GM11168 (cell line): ENCODE measurements around the gene FOXP4.

ENCODE experiments used
- in situ Hi-C: fragments of 300-500 bp; cut with MboI; formaldehyde crosslinking; loops from one replicate; pipeline ENCODE4 v1.12.0; 2022; ENCODE audit warnings: low sequenced_read_pairs; ENCODE audit not compliant: unreplicated experiment

Gene FOXP4

GRCh38 chr6:41638935-41639808 lies 93.0 kb downstream of the FOXP4 start:
- in situ Hi-C loops, result no loop called here

- in situ Hi-C loops, result no loop called here
Measured at GRCh38 chr6:41639809-41640371, 93.7 kb downstream of the FOXP4 start.

- in situ Hi-C loops, result no loop called here
Measured at GRCh38 chr6:41640426-41640825, 94.2 kb downstream of the FOXP4 start.

GRCh38 chr6:41641352-41641925 lies 95.3 kb downstream of the FOXP4 start:
- in situ Hi-C loops, result no loop called here

GRCh38 chr6:41642090-41642959 lies 96.1 kb downstream of the FOXP4 start:
- in situ Hi-C loops, result no loop called here

GRCh38 chr6:41642960-41643898 lies 97.0 kb downstream of the FOXP4 start:
- in situ Hi-C loops, result no loop called here

GRCh38 chr6:41643899-41644269 lies 97.7 kb downstream of the FOXP4 start:
- in situ Hi-C loops, result no loop called here

GRCh38 chr6:41644297-41644879 lies 98.2 kb downstream of the FOXP4 start:
- in situ Hi-C loops, result no loop called here

- in situ Hi-C loops, result no loop called here
Measured at GRCh38 chr6:41645007-41645618, 98.9 kb downstream of the FOXP4 start.

GRCh38 chr6:41646026-41646795 lies 100.0 kb downstream of the FOXP4 start:
- in situ Hi-C loops, result no loop called here

- in situ Hi-C loops, result no loop called here
Measured at GRCh38 chr6:41647061-41647511, 100.9 kb downstream of the FOXP4 start.

GRCh38 chr6:41648070-41648585 lies 101.9 kb downstream of the FOXP4 start:
- in situ Hi-C loops, result no loop called here

- in situ Hi-C loops, result no loop called here
Measured at GRCh38 chr6:41648921-41649320, 102.7 kb downstream of the FOXP4 start.

- in situ Hi-C loops, result no loop called here
Measured at GRCh38 chr6:41649596-41649995, 103.4 kb downstream of the FOXP4 start.

- in situ Hi-C loops, result no loop called here
Measured at GRCh38 chr6:41650120-41650519, 103.9 kb downstream of the FOXP4 start.

GRCh38 chr6:41651246-41651961 lies 105.2 kb downstream of the FOXP4 start:
- in situ Hi-C loops, result no loop called here
